Kidney capillary endothelial cell (primary cell): Measurements from ENCODE around the gene ECT2.
A peak's percentile ranks its signal among the peaks of the same experiment; 100 is the strongest.
"Not testable (repeated sequence)": the region's sequence is repeated elsewhere in the genome, so short reads cannot be mapped to it uniquely, and the experiment has no call there.

Source experiments
- DNase-seq: peaks from one replicate; pipeline ENCODE4 v3.0.0-alpha.2; 2018; ENCODE audit warnings: low spot score

The ECT2 gene

DNA sequence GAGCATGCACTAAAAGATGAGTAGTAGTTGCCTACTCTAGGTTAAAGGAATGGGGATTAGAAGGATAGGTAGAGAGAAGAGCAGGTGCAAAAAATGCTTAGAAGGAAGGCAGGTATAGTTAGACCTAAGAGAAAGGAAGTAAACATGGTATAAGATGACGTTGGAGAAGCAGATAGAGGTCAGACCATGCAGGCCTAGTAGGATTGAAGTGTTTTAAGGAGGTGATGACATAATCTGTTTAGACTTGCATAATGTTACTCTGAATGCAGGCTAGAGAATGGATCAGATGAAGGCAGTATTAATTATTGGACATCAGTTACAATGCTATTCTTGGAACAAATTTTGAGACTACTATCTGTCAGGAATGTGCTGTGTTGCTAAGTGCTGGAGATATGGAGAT, 11.1 kb upstream of the ECT2 start:
- DNase-seq = no peak

DNA sequence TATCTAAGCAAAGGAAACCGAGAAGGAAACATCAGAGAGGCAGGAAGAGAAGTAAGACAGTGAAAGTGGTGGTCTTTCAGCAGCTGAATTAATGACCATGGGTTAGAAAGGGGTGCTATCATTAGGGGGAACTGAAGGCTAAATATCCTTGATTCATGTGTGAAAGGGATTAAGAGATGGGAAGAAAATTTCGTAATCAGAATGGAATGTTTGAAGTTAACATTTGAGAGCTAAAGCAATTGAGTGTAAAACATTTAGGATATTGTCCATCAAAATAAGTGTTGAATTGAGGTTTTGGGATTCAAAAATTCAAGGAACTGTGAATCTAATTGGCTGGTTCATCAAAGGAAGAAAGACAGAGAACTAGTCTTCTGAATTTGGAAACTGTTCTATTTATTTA, 4.1 kb upstream of the ECT2 start:
- DNase-seq = no peak

DNA sequence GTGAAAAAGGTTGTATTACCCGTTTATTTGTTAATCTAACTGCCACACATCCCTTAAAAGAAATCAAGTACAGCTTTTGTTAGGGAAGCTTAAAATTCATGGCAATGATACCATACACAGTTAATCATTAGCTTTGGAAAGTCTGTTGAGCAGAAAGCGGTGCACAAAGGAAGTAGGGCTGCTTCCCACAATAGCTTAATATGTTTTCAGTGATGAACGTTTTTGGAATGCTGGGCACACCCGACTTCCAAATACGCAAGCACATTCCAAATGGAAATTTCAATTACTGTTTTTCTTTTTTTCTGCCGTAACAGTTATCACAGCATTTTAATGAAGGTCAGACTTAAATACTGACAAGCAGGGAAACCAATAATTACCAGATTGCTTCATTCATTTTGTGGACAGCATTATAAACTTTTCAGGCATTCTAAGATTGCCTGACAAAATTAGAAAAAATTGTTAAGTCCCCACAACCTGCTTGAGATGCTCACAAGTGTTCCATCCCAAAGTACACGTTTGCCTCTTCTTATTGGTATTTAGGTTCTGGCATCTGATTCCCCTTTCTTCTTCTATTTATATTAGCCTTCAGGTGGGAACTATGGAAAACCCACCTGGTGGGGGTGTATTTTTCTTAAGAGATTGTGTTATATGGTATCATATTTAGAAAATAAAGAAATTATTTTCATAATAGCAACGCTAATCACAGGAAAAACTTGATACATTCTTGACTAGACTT, 1.1 kb upstream of the ECT2 start:
- peak; percentile 91 for DNase-seq

DNA sequence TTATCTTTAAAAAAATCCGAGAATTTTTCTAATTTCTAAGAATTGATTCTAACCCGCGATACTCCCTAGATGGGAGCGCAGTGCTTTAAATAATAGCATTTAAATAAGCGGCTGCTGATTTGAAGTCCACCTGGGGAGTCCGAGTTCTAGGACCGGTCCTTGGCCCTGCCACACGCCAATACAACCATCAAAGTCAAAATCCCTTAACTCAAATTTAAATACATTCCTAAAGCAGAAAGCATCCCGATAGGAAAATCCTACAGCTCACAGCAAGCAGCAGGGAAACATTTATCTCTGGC, 508 bp upstream of the ECT2 start:
- DNase-seq = no peak

DNA sequence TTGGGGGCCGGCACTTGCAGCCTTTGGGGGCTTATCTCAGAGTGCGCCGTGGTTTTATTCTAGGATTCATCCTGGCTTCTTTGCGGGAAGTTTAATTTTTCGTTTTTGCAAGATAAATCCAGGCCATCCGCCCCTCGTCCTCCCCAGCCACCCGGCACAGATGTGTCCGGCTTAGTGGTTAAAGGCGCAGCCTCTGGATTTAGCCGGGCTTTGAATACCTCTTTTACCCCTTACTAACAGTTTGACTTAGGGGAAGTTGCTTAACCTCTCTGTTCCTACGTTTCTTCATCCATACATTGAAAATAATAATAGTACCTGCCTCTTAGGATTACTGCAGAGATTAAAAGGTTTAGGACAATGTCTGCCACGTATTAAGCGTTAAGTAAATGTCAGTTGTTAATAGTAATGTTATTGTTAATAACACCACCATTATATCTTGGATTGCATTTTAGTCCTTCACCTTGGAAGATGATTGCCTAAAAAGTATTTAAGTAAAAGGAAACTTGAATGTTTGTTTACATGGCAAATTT, 714 bp downstream of the ECT2 start:
- DNase-seq = peak; percentile 32

DNA sequence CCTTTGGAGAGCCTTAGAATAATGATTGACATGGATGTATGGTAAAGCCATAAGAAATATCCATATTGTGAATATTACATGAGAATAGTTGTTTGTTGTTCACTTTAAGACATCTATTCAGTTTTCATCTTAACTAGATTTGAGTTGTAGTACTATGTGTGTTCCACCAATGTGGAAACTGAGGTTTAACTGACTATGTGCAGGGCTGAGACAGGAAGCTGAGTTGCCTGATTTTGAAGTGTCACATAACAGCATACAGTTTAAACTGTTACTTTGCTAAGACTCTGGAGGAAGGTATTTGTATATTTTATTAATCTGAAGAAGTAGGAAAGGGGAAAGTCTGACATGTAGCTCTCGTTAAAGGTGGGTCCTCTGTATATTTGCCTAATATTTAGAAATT, 2.1 kb downstream of the ECT2 start:
- no peak for DNase-seq

DNA sequence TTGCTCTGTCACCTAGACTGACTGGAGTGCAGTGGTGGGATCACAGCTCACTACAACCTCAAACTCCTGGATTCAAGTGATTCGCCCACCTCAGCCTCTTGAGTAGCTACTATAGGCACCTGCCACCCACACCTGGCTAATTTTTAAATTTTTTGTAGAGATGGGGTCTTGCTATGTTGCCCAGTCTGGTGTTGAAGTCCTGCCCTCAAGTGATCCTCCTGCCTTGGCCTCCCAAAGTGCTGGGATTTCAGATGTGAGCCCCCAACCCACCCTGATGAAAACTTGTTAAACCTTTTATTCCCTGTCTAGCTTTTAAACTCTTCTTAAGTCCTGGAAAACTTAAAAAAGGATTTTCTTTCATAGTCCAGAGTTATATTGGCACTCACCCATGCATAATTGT, 2.6 kb downstream of the ECT2 start:
- no peak for DNase-seq

DNA sequence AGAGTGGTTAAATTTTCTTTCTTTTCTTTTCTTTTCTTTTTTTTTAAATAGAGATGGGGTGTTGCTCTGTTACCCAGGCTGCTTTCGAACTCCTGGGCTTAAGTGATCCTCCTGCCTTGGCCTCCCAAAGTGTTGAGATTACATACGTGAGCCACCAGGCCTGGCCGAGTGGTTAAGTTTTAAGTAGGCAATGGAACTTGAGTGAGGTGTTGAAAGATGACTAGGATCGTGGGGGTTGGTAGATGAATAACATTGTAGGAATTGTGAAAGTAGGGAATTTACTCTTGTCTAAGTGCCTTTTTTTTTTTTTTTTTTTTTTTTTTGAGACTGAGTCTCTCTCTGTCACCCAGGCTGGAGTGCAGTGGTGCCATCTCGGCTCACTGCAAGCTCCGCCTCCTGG, 9.9 kb downstream of the ECT2 start:
- DNase-seq = not testable (repeated sequence)

DNA sequence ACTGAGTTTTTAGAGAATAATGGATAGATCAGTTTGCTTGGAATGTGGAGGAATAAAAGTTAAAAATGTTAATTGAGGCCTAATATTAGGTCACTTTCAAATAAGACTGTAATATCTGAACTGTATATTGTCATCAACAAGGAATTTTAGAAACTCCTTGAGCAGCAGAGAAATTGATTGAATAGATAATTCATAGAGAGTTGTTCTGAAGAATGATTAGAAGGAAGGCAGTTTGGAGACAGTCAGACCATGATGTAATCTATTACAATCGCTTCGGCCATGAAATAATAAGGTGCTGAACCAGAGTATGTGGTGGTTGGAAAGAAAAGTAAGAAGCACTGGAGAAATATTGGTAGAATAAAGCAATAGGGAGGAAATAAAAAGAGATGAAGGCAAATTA, 15.7 kb downstream of the ECT2 start:
- DNase-seq = no peak

DNA sequence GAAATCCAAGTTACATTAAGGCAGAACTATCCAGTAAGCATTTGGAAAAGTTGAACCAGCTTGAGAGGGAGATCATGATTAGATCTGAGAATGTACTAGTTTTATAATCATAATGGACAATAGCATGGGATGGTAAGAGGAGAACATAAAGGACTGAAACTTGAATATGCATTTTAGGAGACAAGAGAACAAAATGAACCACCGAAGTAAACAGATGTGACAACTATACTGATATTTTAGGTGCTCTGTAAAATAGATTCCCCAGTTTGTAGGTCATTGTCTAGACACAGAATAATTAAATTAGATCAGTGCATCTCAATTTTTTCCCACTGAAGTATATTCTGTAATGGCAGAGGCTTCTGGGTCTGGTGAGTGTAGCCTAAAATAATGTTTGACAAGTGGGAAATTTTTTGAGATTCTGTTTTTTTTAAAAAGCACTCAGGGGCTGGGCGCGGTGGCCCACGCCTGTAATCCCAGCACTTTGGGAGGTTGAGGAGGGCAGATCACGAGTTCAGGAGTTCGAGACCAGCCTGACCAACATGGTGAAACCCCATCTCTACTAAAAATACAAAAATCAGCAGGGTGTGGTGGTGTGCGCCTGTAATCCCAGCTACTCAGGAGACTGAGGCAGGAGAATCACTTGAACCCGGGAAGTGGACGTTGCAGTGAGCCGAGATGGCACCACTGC, 16.3 kb downstream of the ECT2 start:
- no peak for DNase-seq

DNA sequence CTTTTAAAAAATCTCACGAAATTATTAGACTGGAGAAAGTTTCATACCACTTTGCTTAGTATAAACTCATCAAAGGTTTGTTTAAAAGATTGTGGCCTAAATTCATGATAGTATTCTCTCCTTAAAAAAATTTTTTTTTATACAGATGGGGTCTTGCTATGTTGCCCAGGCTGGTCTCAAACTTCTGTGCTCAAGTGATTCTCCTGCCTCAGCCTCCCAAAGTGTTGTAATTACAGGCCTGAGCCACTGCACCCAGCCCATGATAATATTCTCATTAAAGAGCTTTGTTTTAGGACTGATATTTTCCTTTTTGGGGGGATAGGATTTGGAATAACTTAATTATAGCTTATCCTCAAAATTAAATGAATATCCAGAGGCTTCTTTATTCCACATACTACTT, 19.9 kb downstream of the ECT2 start:
- no peak for DNase-seq

DNA sequence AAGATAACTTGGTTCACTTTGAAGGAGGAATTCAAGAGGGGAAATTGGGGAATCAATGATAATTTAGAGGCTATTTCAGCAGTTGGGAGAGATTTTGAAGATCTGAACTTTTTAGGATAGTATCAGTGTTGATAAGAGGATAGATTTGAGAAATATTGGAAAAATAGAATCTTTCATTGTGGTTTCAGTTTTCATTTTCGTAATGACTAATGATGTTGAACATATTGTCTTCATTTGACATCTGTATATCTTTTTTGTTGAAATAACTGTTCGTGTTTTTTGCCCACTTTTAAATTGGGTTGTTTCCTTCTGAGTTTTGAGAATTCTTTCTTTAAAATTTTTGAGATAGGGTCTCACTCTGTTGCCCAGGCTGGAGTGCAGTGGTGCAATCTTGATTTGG, 21.1 kb downstream of the ECT2 start:
- DNase-seq = no peak

DNA sequence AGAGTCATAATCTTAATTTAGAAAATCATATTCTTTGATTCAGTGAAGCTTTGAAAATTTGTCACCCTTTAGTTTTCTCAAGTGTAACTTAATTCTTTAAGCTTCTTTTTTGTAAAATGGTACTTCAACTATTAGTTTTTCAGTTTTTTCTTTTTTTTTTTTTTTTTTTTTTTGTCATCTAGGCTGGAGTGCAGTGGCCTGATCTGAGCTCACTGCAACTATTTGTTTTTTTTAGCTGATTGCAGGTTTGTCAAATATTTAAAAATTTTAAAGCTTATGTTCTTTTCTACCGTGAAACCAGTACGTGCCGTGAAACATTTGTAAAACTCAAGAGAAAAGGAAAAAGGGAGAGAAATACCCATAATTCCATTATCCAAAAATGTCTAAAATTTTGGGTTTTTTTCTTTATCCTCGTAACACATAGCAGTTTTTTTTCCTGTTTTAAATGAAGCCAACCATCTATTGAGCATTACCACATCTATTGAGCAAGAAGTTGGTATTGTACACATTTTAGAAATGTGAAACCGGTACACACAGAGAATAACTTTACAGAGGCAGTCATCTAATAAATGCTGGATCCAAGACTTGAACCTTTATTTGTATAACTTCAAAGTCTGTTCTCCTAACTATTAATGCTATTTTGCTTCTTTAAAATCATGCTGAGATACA, 25.7 kb downstream of the ECT2 start:
- DNase-seq = no peak

DNA sequence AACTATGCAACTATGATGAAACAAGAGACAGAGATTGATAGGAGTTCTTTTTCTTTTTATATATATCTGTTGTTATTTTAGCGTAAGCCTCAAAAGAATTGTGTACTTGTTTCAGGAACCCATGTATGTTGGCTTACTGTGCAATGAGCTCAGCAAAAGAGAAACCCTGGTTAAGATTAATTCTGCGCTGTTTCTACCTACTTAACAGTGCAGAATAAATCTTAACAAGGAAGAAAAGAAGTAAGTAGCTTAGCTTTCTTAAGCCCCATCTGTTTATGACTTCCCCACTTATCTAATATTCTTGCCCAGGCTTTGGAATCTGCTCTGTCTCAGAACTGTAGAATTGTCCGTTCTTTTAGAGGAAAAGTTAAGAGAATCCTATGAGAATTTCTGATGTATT, 27.4 kb downstream of the ECT2 start:
- DNase-seq = no peak

DNA sequence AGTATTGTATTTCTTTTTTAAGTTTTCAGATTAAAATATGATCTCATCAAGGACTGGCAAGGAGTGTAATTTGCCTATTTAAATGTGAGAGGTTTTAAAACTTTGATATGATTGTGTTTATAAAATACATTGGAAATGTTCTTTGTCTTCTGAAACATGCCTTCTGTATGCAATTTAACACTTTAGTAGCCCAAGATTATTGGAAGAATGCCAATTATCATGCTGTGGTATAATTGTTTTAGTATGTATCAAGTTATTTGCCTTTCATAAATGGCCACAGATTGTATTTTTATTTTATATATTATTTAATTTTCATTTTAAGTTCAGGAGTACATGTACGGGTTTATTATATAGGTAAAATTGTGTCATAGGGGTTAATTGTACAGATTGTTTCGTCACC, 31.7 kb downstream of the ECT2 start:
- DNase-seq = no peak

DNA sequence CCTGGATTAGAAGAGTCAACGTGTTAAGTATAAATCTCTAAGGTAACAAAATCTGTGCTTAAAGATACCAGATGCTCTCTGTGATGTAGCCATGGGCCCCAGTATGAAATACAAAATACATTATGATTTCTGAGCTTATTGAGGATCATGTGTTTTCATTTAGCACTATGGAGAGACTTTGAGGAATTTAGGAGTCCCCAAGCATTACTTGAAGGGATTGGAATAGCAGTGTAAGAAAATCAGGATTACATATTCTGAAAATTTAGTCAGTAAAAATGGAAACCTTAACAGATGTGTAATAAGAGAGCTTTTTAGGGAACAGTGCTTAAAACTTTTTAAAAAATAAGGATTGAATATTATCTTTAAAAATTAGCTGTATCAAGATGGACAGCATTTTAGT, 35.5 kb downstream of the ECT2 start:
- DNase-seq = no peak

DNA sequence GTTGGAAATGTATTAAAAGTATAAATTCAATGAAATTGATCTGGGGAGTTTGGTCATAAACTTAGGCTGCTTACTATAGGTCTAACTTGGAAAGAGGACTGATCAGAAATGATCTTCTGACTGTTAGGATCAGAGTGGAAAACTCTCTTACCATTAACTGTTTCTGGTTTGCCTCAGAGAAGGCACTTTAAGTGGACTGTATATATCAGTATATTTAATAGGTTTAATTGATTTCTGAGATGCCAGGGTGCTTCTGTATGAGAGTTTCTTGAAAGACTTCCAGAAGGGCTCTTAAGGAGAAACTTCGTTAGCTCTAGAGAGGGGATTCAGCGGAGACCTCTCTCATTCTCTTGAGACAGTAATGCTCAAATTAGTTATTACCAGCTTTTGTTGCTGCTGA, 36.5 kb downstream of the ECT2 start:
- no peak for DNase-seq

DNA sequence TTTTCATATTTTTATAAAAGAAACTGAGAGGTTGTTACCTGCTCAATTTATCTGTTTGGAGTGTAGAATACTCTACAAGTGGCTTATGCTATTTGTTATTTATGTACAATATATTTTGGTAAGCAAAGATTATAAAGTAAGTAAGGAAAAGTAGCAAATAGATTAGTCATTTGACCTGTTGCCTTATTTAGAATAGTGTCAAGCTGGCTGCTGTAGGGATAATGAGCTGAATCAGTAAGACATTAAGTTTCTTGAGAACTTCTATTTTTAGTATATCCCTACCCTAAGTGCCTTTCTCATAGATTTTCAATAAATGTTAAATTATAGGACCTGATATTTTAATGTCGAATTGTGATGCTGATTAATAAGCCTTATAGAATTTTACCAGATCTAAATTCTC, 37.2 kb downstream of the ECT2 start:
- DNase-seq = peak; percentile 24

DNA sequence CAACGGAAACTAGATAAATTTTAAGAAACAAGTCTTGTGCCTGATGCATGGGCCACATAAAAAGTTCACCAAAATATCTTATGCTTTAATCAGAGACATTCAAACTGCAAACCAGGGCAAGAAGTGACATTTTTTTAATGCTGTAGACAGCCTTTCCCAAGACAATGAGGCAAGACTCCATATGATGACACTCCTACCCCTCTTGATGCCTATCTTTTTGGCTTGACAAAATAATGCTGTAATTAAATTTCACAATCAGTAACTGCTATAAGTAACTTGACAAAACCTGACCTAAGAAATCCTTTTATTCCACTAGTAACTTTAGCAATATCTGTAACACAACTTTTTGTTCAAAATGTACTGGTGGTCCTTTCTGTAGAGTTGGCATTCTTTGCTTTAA, 48.7 kb downstream of the ECT2 start:
- no peak for DNase-seq

DNA sequence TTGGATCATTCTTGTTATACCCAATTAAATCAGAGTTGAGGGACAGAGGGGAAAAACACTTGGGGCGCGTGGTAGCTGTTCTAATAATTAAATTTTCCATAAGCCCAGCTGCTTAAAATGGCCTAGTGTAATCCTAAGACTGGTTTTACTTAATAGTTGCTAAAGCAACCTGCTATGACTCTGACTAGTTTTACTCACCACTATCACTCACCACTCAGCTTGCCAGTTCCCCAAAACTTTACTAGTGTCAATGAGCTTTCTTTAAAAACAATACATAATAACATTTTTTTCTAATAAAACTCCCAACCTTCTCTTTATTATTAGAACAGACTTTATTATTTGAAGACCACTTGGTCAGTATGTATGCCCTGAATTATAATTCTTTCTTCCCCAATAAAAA, 49.6 kb downstream of the ECT2 start:
- no peak for DNase-seq

DNA sequence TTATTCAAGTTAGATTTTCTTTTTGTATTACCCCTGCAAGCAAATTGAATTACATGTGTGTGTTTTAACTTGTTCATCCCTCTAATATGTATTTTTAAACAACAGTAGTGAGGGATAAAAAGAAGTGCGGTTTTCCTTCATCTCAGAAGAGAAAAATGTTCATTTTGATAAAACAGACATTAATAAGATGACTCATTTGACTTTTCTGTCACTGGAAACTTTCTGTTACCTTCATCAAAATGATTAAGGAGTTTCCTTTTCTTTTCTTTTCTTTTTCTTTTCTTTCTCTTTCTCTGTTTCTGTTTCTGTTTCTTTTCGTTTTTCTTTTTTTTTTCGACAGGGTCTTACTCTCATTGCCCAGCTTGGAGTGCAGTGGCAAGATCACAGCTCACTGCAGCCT, 53.0 kb downstream of the ECT2 start:
- DNase-seq = no peak

DNA sequence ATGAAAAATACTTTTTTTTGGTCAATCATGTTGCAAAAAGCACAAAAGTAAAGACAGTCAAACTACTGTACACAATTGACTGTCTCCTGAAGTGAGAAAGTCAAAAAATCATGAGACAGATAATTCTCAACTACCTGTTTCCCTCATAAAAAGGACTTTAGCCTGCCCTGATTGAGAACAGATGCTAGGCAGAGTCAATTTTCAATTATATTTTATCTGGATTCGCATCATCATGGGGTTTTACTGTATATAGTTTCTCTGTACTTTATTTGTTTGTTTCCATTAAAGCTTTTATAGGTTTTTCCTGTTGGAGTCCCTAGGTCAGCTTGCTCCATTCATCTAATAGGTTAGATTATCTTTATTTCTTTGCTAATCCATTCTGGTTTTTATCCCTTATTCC, 53.8 kb downstream of the ECT2 start:
- DNase-seq = no peak

DNA sequence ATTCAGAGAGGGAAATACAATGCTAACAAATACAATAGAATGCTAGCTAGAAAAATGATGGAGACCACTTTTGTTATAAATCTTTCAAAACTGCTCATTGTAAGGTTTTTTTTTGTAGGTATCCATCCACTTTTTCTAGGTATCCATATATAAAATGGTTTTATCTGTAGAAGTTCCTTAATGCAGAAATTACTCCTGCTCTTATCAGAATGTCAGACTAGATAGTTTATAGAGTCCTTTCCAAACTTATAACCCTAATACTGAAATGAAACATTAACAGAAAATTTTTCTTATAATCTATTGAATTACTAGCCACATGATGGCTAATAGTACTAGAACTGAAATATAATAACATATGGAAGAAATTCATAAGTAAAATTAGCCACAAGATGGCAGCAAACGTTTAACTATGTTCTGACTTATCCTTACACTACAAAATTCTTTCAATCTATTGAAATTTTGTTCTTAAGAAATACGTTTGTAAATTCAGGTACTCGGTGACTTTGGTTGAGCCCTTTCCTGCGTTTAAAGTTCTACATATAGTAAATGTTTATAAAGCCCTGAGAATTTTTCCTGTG, 58.5 kb downstream of the ECT2 start:
- DNase-seq = peak; percentile 52
